ENCODE data around the gene EPB41L2.

The EPB41L2 gene

GRCh38 chr6:130964289-130964688 is 98.8 kb downstream of the EPB41L2 start:
- H3K4me3 ChIP-seq (ENCODE audit: low read depth, low read length): no peak overlapping the region
- no peak for TF ChIP-seq CTCF (IDR thresholded peaks at IDR 0.05; ENCODE audit: low read depth, low read length)
- DNase-seq (ENCODE audit: low read depth, low spot score): no peak
- in situ Hi-C loops (cut with HindIII; ENCODE audit: low sequenced_read_pairs): no loop called here

DNA sequence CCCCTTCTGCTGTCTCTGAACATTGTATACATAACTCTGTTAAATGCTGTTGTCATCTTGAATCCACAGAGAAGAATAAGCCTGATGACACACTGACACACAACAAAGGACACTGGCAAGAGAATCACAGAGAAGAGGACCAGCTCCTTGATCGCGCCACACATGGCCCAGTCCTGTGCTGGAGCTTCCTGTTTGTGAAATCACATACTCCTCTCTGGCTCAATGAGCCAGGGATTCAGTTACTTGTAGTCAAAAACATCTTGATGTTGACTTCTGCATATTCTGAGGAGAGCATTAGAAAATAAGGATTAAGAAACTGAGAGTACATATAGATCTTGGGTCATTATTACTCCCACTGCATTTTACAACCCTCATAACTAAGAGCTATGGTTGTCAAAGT is 100.1 kb downstream of the EPB41L2 start:
- no peak for TF ChIP-seq CTCF (IDR thresholded peaks at IDR 0.05; ENCODE audit: low read depth, low read length)
- in situ Hi-C loops (cut with HindIII; ENCODE audit: low sequenced_read_pairs): no loop called here
- no peak overlapping the region for H3K4me3 ChIP-seq (ENCODE audit: low read depth, low read length)
- no peak for DNase-seq (ENCODE audit: low read depth, low spot score)

GRCh38 chr6:130961148-130961547 is 101.9 kb downstream of the EPB41L2 start:
- TF ChIP-seq CTCF (IDR thresholded peaks at IDR 0.05; ENCODE audit: low read depth, low read length): no peak
- DNase-seq (ENCODE audit: low read depth, low spot score): no peak
- H3K4me3 ChIP-seq (ENCODE audit: low read depth, low read length): no peak overlapping the region
- in situ Hi-C loops (cut with HindIII; ENCODE audit: low sequenced_read_pairs): no loop called here

DNA sequence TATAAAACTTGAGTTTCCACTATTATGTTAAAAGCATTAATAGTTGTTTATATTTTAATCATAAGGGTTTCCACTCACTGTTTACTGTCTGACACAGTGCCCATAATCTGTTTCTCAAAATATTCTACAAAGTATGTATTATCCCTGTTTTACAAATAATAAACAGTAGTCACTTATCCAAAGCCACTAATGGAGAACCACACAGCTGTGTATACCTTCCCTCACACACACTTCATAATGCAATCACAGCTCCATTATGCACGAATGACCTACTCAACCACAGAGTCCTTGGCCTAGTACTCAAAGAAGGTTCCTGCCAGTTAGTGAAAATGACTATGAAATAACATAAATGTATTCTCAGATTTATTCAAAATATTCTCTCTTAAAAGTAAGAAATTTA is 103.1 kb downstream of the EPB41L2 start:
- TF ChIP-seq CTCF (IDR thresholded peaks at IDR 0.05; ENCODE audit: low read depth, low read length): no peak
- no peak for DNase-seq (ENCODE audit: low read depth, low spot score)
- in situ Hi-C loops (cut with HindIII; ENCODE audit: low sequenced_read_pairs): no loop called here
- H3K4me3 ChIP-seq (ENCODE audit: low read depth, low read length): no peak overlapping the region

- TF ChIP-seq CTCF (IDR thresholded peaks at IDR 0.05; ENCODE audit: low read depth, low read length): no peak
- no peak overlapping the region for H3K4me3 ChIP-seq (ENCODE audit: low read depth, low read length)
- in situ Hi-C loops (cut with HindIII; ENCODE audit: low sequenced_read_pairs): no loop called here
- peak; percentile 46 for DNase-seq (ENCODE audit: low read depth, low spot score)
Measured at GRCh38 chr6:130958468-130958867, 104.6 kb downstream of the EPB41L2 start.

DNA sequence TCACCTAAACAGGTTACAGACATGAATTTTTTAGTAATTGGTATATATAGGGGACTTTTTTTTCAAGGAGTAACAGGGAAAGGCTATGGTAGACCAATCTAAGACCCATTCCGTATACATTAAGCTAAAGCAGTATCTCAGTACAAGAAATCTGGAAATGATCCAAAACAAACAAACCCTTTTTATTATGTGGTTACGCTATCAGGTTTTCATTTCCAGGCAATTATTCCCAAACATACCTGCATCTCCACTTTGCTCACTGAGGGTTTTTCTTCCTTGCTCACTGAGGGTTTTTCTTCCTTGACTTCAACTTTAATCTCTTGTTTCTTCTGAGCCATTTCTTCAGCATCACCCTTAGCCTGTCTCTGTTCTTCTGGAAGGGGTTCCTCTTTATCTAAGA is 107.3 kb downstream of the EPB41L2 start:
- DNase-seq (ENCODE audit: low read depth, low spot score): no peak
- TF ChIP-seq CTCF (IDR thresholded peaks at IDR 0.05; ENCODE audit: low read depth, low read length): no peak
- in situ Hi-C loops (cut with HindIII; ENCODE audit: low sequenced_read_pairs): no loop called here

GRCh38 chr6:130949553-130949952 is 113.5 kb downstream of the EPB41L2 start:
- no peak for TF ChIP-seq CTCF (IDR thresholded peaks at IDR 0.05; ENCODE audit: low read depth, low read length)

More for the DNA sequence above, 107.3 kb downstream of the EPB41L2 start:
- H3K4me3 ChIP-seq (ENCODE audit: low read depth, low read length): no peak overlapping the region

More at GRCh38 chr6:130949553-130949952, 113.5 kb downstream of the EPB41L2 start:
- no peak for DNase-seq (ENCODE audit: low read depth, low spot score)
- in situ Hi-C loops (cut with HindIII; ENCODE audit: low sequenced_read_pairs): no loop called here
- no peak overlapping the region for H3K4me3 ChIP-seq (ENCODE audit: low read depth, low read length)
